ENCODE data around the gene BHLHE40.

Gene BHLHE40

DNA sequence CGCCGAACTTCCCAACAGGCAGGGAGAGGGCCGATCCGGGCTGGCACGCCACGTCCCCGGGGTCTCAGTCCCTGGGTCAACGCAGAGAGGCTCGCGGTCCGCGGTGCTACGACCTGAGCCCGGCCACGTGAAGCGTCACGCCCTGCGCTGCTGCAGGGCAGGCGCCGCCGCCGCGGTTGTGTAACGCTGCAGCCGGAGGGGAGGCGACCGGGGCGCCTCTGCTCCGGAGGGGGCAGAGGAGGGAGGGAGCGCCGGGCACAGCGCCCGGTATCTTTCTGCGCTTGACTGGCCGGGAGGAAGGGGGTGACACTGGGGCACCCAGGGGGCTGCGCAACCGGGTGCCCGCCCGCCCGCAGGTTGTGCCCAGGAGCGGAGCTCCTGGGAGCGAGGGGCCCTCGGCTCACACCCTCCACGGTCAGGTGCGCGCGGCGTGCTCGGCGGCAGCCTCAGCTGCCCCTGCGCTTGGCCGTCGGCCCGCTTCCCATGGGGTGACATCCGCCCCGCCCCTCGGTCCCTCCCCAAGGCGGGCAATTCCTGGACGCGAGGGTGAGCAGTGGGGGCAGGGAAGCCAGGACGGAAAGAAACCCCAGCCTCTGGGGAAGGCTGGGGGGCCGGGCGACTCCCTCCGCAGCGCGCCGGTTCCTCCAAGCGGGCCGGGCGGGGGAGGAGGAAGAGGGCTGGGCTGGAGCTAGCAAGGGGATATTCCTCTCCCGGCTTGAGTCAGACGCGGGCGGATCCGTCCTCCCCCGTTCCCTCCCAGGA lies 852 bp upstream of the BHLHE40 start:
- WGBS (ENCODE audit: extremely low coverage, insufficient coverage, low lambda C conversion rate): no CpG with 5 or more reads among the region's 76 CpGs
- Histone ChIP-seq H3K79me2 (ENCODE audit: control insufficient read depth, insufficient read depth, low read length) (peaks cover 36% of the 10 kb centered on the region), H3K23ac (ENCODE audit: low read length) (peak overlapping the region; percentile 90), H3K36me3 (ENCODE audit: control insufficient read depth, insufficient read depth, low read length) (peaks cover 5% of the 10 kb centered on the region), H2BK15ac (replicated peaks; ENCODE audit: low read depth) (no peak overlapping the region), H3K9ac (ENCODE audit: low read length) (peak overlapping the region; percentile 75), H2BK5ac (ENCODE audit: low read length) (peak overlapping the region; percentile 79), H3K4me3 (ENCODE audit: low read length) (peak overlapping the region; percentile 15), H3K56ac (ENCODE audit: low read length) (peak overlapping the region; percentile 96), H3K79me1 (ENCODE audit: low read length) (peaks cover 11% of the 10 kb centered on the region), H3K18ac (ENCODE audit: low read length) (peak overlapping the region; percentile 91), H3K4ac (ENCODE audit: low read depth, low read length) (peak overlapping the region; percentile 60), H3K4me2 (ENCODE audit: low read length) (peak overlapping the region; percentile 47), H3K27me3 (ENCODE audit: insufficient read depth, low read length, poor library complexity) (no peaks in the 10 kb centered on the region), H3K4me1 (ENCODE audit: control insufficient read depth, low read depth, low read length) (peaks cover 13% of the 10 kb centered on the region), H4K8ac (ENCODE audit: low read depth, low read length) (no peak overlapping the region), H3K27ac (ENCODE audit: low read depth, low read length) (peak overlapping the region; percentile 95), H2BK120ac (ENCODE audit: low read depth, low read length) (peak overlapping the region; percentile 95), H4K5ac (ENCODE audit: low read length) (no peak overlapping the region), H2AK5ac (ENCODE audit: low read length) (no peak overlapping the region)
- DNase-seq: peak; percentile 99

- Histone ChIP-seq H3K18ac (ENCODE audit: low read length) (peak overlapping the region; percentile 41), H2BK120ac (ENCODE audit: low read depth, low read length) (peak overlapping the region; percentile 95), H2BK5ac (ENCODE audit: low read length) (no peak overlapping the region), H3K23ac (ENCODE audit: low read length) (no peak overlapping the region), H3K27ac (ENCODE audit: low read depth, low read length) (peak overlapping the region; percentile 95), H2BK15ac (replicated peaks; ENCODE audit: low read depth) (peak overlapping the region; percentile 86), H4K5ac (ENCODE audit: low read length) (no peak overlapping the region), H3K79me1 (ENCODE audit: low read length) (peaks cover 13% of the 10 kb centered on the region), H3K4me3 (ENCODE audit: low read length) (no peak overlapping the region), H3K27me3 (ENCODE audit: insufficient read depth, low read length, poor library complexity) (no peaks in the 10 kb centered on the region), H3K4me2 (ENCODE audit: low read length) (no peak overlapping the region), H3K56ac (ENCODE audit: low read length) (peak overlapping the region; percentile 96), H2AK5ac (ENCODE audit: low read length) (no peak overlapping the region), H3K79me2 (ENCODE audit: control insufficient read depth, insufficient read depth, low read length) (peaks cover 41% of the 10 kb centered on the region), H3K4me1 (ENCODE audit: control insufficient read depth, low read depth, low read length) (peaks cover 15% of the 10 kb centered on the region), H3K4ac (ENCODE audit: low read depth, low read length) (peak overlapping the region; percentile 60), H3K36me3 (ENCODE audit: control insufficient read depth, insufficient read depth, low read length) (peaks cover 8% of the 10 kb centered on the region), H3K9ac (ENCODE audit: low read length) (peak overlapping the region; percentile 75), H4K8ac (ENCODE audit: low read depth, low read length) (peak overlapping the region; percentile 60)
- no CpG with 5 or more reads among the region's 31 CpGs for WGBS (ENCODE audit: extremely low coverage, insufficient coverage, low lambda C conversion rate)
- DNase-seq: peak; percentile 98
Measured at GRCh38 chr3:4978966-4979427, 240 bp upstream of the BHLHE40 start.

GRCh38 chr3:4980229-4981203 lies 1.3 kb downstream of the BHLHE40 start:
- no peak overlapping the region for H2AK5ac ChIP-seq (ENCODE audit: low read length)
- peak overlapping the region; percentile 83 for H3K23ac ChIP-seq (ENCODE audit: low read length)
- peak overlapping the region; percentile 82 for H3K27ac ChIP-seq (ENCODE audit: low read depth, low read length)
- peaks cover 23% of the 10 kb centered on the region for H3K4me1 ChIP-seq (ENCODE audit: control insufficient read depth, low read depth, low read length)
- peak overlapping the region; percentile 93 for H3K9ac ChIP-seq (ENCODE audit: low read length)
- H4K5ac ChIP-seq (ENCODE audit: low read length): no peak overlapping the region
- no CpG with 5 or more reads among the region's 32 CpGs for WGBS (ENCODE audit: extremely low coverage, insufficient coverage, low lambda C conversion rate)
- H3K79me2 ChIP-seq (ENCODE audit: control insufficient read depth, insufficient read depth, low read length): peaks cover 47% of the 10 kb centered on the region
- peak overlapping the region; percentile 94 for H3K4me3 ChIP-seq (ENCODE audit: low read length)
- H3K18ac ChIP-seq (ENCODE audit: low read length): peak overlapping the region; percentile 41
- peaks cover 19% of the 10 kb centered on the region for H3K79me1 ChIP-seq (ENCODE audit: low read length)
- peak; percentile 92 for DNase-seq
- H2BK5ac ChIP-seq (ENCODE audit: low read length): peak overlapping the region; percentile 73
- H3K27me3 ChIP-seq (ENCODE audit: insufficient read depth, low read length, poor library complexity): no peaks in the 10 kb centered on the region
- no peak overlapping the region for H4K8ac ChIP-seq (ENCODE audit: low read depth, low read length)
- peaks cover 11% of the 10 kb centered on the region for H3K36me3 ChIP-seq (ENCODE audit: control insufficient read depth, insufficient read depth, low read length)
- peak overlapping the region; percentile 60 for H3K4ac ChIP-seq (ENCODE audit: low read depth, low read length)
- H3K56ac ChIP-seq (ENCODE audit: low read length): peak overlapping the region; percentile 96
- peak overlapping the region; percentile 17 for H2BK120ac ChIP-seq (ENCODE audit: low read depth, low read length)
- H2BK15ac ChIP-seq (replicated peaks; ENCODE audit: low read depth): no peak overlapping the region
- H3K4me2 ChIP-seq (ENCODE audit: low read length): peak overlapping the region; percentile 77

DNA sequence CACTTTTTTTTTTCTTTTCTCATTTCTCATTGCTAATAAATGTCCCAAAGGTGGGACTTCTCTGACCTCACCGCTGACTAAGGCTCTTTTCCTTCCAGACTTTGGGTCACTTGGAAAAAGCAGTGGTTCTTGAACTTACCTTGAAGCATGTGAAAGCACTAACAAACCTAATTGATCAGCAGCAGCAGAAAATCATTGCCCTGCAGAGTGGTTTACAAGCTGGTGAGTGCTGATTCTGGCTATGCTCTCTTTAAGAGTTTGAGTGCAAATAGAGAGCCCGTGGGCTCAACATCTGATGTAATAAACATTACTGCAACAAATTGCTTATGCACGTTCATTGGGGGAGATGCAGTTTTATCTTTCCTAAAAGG lies 2.0 kb downstream of the BHLHE40 start:
- WGBS (ENCODE audit: extremely low coverage, insufficient coverage, low lambda C conversion rate): no CpG with 5 or more reads among the region's 3 CpGs

GRCh38 chr3:4981665-4982494 lies 2.6 kb downstream of the BHLHE40 start:
- peak overlapping the region; percentile 49 for H3K4me3 ChIP-seq (ENCODE audit: low read length)
- no CpG with 5 or more reads among the region's 8 CpGs for WGBS (ENCODE audit: extremely low coverage, insufficient coverage, low lambda C conversion rate)

More for the DNA sequence above, 2.0 kb downstream of the BHLHE40 start:
- Histone ChIP-seq H3K4me3 (ENCODE audit: low read length) (peak overlapping the region; percentile 49), H2AK5ac (ENCODE audit: low read length) (no peak overlapping the region), H3K4ac (ENCODE audit: low read depth, low read length) (no peak overlapping the region), H3K18ac (ENCODE audit: low read length) (peak overlapping the region; percentile 44), H3K23ac (ENCODE audit: low read length) (no peak overlapping the region), H3K79me1 (ENCODE audit: low read length) (peaks cover 19% of the 10 kb centered on the region), H4K8ac (ENCODE audit: low read depth, low read length) (no peak overlapping the region), H2BK15ac (replicated peaks; ENCODE audit: low read depth) (no peak overlapping the region), H3K9ac (ENCODE audit: low read length) (peak overlapping the region; percentile 72), H2BK5ac (ENCODE audit: low read length) (peak overlapping the region; percentile 20), H3K27ac (ENCODE audit: low read depth, low read length) (no peak overlapping the region), H3K79me2 (ENCODE audit: control insufficient read depth, insufficient read depth, low read length) (peaks cover 47% of the 10 kb centered on the region), H3K56ac (ENCODE audit: low read length) (peak overlapping the region; percentile 77), H3K36me3 (ENCODE audit: control insufficient read depth, insufficient read depth, low read length) (peaks cover 11% of the 10 kb centered on the region), H3K4me1 (ENCODE audit: control insufficient read depth, low read depth, low read length) (peaks cover 25% of the 10 kb centered on the region), H2BK120ac (ENCODE audit: low read depth, low read length) (no peak overlapping the region), H4K5ac (ENCODE audit: low read length) (no peak overlapping the region), H3K27me3 (ENCODE audit: insufficient read depth, low read length, poor library complexity) (no peaks in the 10 kb centered on the region), H3K4me2 (ENCODE audit: low read length) (peak overlapping the region; percentile 66)
- no peak for DNase-seq

More at GRCh38 chr3:4981665-4982494, 2.6 kb downstream of the BHLHE40 start:
- Histone ChIP-seq H3K79me2 (ENCODE audit: control insufficient read depth, insufficient read depth, low read length) (peaks cover 47% of the 10 kb centered on the region), H3K27me3 (ENCODE audit: insufficient read depth, low read length, poor library complexity) (no peaks in the 10 kb centered on the region), H3K18ac (ENCODE audit: low read length) (peak overlapping the region; percentile 44), H3K4me2 (ENCODE audit: low read length) (peak overlapping the region; percentile 66), H4K8ac (ENCODE audit: low read depth, low read length) (no peak overlapping the region), H3K79me1 (ENCODE audit: low read length) (peaks cover 19% of the 10 kb centered on the region), H3K4me1 (ENCODE audit: control insufficient read depth, low read depth, low read length) (peaks cover 26% of the 10 kb centered on the region), H2BK5ac (ENCODE audit: low read length) (peak overlapping the region; percentile 31), H3K4ac (ENCODE audit: low read depth, low read length) (no peak overlapping the region), H3K56ac (ENCODE audit: low read length) (peak overlapping the region; percentile 77), H3K27ac (ENCODE audit: low read depth, low read length) (no peak overlapping the region), H4K5ac (ENCODE audit: low read length) (no peak overlapping the region), H2BK15ac (replicated peaks; ENCODE audit: low read depth) (no peak overlapping the region), H3K36me3 (ENCODE audit: control insufficient read depth, insufficient read depth, low read length) (peaks cover 11% of the 10 kb centered on the region), H2BK120ac (ENCODE audit: low read depth, low read length) (no peak overlapping the region), H3K9ac (ENCODE audit: low read length) (peak overlapping the region; percentile 72), H2AK5ac (ENCODE audit: low read length) (no peak overlapping the region), H3K23ac (ENCODE audit: low read length) (no peak overlapping the region)
- DNase-seq: peak; percentile 82

All from mesendoderm (in vitro differentiated cells).